Neural cell (in vitro differentiated cells): ENCODE data around the gene SGCB. TPM values are rescaled to one million over a fixed set of nuclear protein-coding genes. Genes with fewer than 3 reads are reported as not detected.
A peak's percentile ranks its signal among the peaks of the same experiment; 100 is the strongest.
"Not testable (repeated sequence)": the region's sequence is repeated elsewhere in the genome, so short reads cannot be mapped to it uniquely, and the experiment has no call there.

ENCODE experiments used
- H2AFZ ChIP-seq: fragments of 200-600, 300-800 bp; sonication (generic), shearing (Covaris generic); 2 replicates; pipeline ENCODE4 v1.6.0; 2014; ENCODE audit warnings: low read depth, mild to moderate bottlenecking, antibody characterized with exemption, low read length, moderate library complexity
- H3F3A ChIP-seq: fragments of 200-600 bp; shearing (Covaris generic); 2 replicates; pipeline ENCODE4 v1.6.1; 2016; ENCODE audit warnings: mild to moderate bottlenecking, moderate library complexity, mixed read lengths, antibody characterized with exemption, low read length; ENCODE audit not compliant: insufficient read depth, poor library complexity, severe bottlenecking
- H3K27ac ChIP-seq: fragments of 200-600, 300-800 bp; sonication (generic), shearing (Covaris generic); 2 replicates; pipeline ENCODE4 v1.5.1; 2014; ENCODE audit warnings: mild to moderate bottlenecking, low read length, moderate library complexity
- H3K27me3 ChIP-seq: fragments of 300-800, 200-600 bp; sonication (generic), shearing (Covaris generic); 2 replicates; pipeline ENCODE4 v1.6.0; 2014; ENCODE audit warnings: mild to moderate bottlenecking, low read depth, low read length, moderate library complexity; ENCODE audit not compliant: insufficient read depth
- H3K36me3 ChIP-seq: fragments of 300-800, 200-600 bp; sonication (generic), shearing (Covaris generic); 2 replicates; pipeline ENCODE4 v1.5.1; 2014; ENCODE audit warnings: mild to moderate bottlenecking, antibody characterized with exemption, low read length, moderate library complexity; ENCODE audit not compliant: insufficient read depth
- H3K4me2 ChIP-seq: fragments of 300-800, 200-600 bp; sonication (generic), shearing (Covaris generic); 2 replicates; pipeline ENCODE4 v1.6.0; 2014; ENCODE audit warnings: mild to moderate bottlenecking, low read length
- H3K4me3 ChIP-seq: fragments of 300-800, 200-600 bp; sonication (generic), shearing (Covaris generic); 2 replicates; pipeline ENCODE4 v1.5.1; 2014; ENCODE audit warnings: mild to moderate bottlenecking, low read length, moderate library complexity
- H3K79me2 ChIP-seq: fragments of 200-600 bp; shearing (Covaris generic); replicated peaks from 2 replicates; pipeline ENCODE4 v1.6.0; 2014; ENCODE audit warnings: mild to moderate bottlenecking, low read length, moderate library complexity; ENCODE audit not compliant: insufficient read depth
- H3K9ac ChIP-seq: fragments of 300-800, 200-600 bp; sonication (generic), shearing (Covaris generic); 2 replicates; pipeline ENCODE4 v1.6.1; 2016; ENCODE audit warnings: mild to moderate bottlenecking, low read length, mixed read lengths
- H3K9me2 ChIP-seq: fragments of 200-600 bp; shearing (Covaris generic); 2 replicates; pipeline ENCODE4 v1.6.1; 2016; ENCODE audit warnings: mild to moderate bottlenecking, low read length, mixed read lengths; ENCODE audit not compliant: insufficient read depth
- H3K9me3 ChIP-seq: fragments of 200-600, 300-800 bp; sonication (generic), shearing (Covaris generic); 2 replicates; pipeline ENCODE4 v1.6.1; 2016; ENCODE audit warnings: mild to moderate bottlenecking, mixed run types, low read length, moderate library complexity, mixed read lengths
- H4K20me1 ChIP-seq: fragments of 200-600 bp; shearing (Covaris generic); 2 replicates; pipeline ENCODE4 v1.6.1; 2016; ENCODE audit warnings: mild to moderate bottlenecking, mixed run types; ENCODE audit not compliant: insufficient read depth
- CTCF ChIP-seq: fragments of 450-650 bp; IDR thresholded peaks from 2 replicates; pipeline ENCODE4 v1.5.1; 2014; ENCODE audit warnings: antibody characterized with exemption, mild to moderate bottlenecking, moderate library complexity; ENCODE audit not compliant: poor library complexity, severe bottlenecking
- EP300 ChIP-seq: fragments of 450-650 bp; conservative IDR thresholded peaks from 2 replicates; pipeline ENCODE4 v1.6.1; 2014; ENCODE audit warnings: antibody characterized with exemption, mild to moderate bottlenecking, moderate library complexity; ENCODE audit not compliant: poor library complexity, severe bottlenecking
- EZH2 ChIP-seq: fragments of 200-600, 300-800 bp; shearing (Covaris generic), sonication (generic); IDR thresholded peaks from 2 replicates; pipeline ENCODE4 v1.6.1; 2014; ENCODE audit warnings: antibody characterized with exemption, low read length, borderline replicate concordance, mild to moderate bottlenecking; ENCODE audit not compliant: insufficient read depth, poor library complexity, severe bottlenecking
- MXI1 ChIP-seq: fragments of 450-650 bp; conservative IDR thresholded peaks from 2 replicates; pipeline ENCODE4 v1.6.1; 2014; ENCODE audit warnings: antibody characterized with exemption, mild to moderate bottlenecking; ENCODE audit not compliant: poor library complexity, severe bottlenecking
- POLR2AphosphoS5 ChIP-seq: IDR thresholded peaks from 2 replicates; pipeline ENCODE4 v1.6.1; 2012
- RAD21 ChIP-seq: fragments of 450-650 bp; conservative IDR thresholded peaks from 2 replicates; pipeline ENCODE4 v1.6.1; 2014; ENCODE audit warnings: antibody characterized with exemption, mild to moderate bottlenecking, moderate library complexity
- REST ChIP-seq: IDR thresholded peaks from 2 replicates; pipeline ENCODE4 v1.6.1; 2012; ENCODE audit warnings: borderline replicate concordance
- SMC3 ChIP-seq: fragments of 450-650 bp; conservative IDR thresholded peaks from 2 replicates; pipeline ENCODE4 v1.6.1; 2014; ENCODE audit warnings: antibody characterized with exemption, mild to moderate bottlenecking, moderate library complexity; ENCODE audit not compliant: poor library complexity
- TAF1 ChIP-seq: IDR thresholded peaks from 2 replicates; pipeline ENCODE4 v1.6.1; 2012; ENCODE audit warnings: low read depth
- polyA minus RNA-seq: library from RNA; depleted of rRNA, polyadenylated mRNA; stranded (reverse); fragments of >200 nt; gene quantifications from 2 replicates; pipeline ENCODE4 v1.2.3, GENCODE V29; 2014
- polyA plus RNA-seq: library from polyadenylated mRNA; depleted of rRNA; stranded (reverse); fragments of >200 nt; gene quantifications from 2 replicates; pipeline ENCODE4 v1.2.3, GENCODE V29; 2014

The SGCB gene
- polyA plus RNA-seq = 20.6 and 24.5 TPM in 2 replicates
- 46.0 and 54.3 TPM in 2 replicates for polyA minus RNA-seq

GRCh38 chr4:52038103-52038912, at the start of gene SGCB:
SGCB (minus strand) TSS chr4:52038299; CDS start chr4:52038259, 40 bp downstream.
- H3K27me3 ChIP-seq = no peaks in the 10 kb centered on the region
- TF ChIP-seq RAD21 = no peak
- no peak for TF ChIP-seq CTCF
- peak; percentile 88 for TF ChIP-seq POLR2AphosphoS5
- TF ChIP-seq TAF1 = peak; percentile 80
- no peak for TF ChIP-seq EZH2
- no peak for TF ChIP-seq MXI1
- TF ChIP-seq REST = peak; percentile 36
- peak; percentile 17 for TF ChIP-seq EP300
- TF ChIP-seq SMC3 = no peak
- H3K9me2 ChIP-seq = no peaks in the 10 kb centered on the region
- H3K9ac ChIP-seq = peak within 1 kb of the TSS; percentile 84
- H3K4me2 ChIP-seq = peak within 1 kb of the TSS; percentile 81
- no peaks in the 10 kb centered on the region for H4K20me1 ChIP-seq
- H3K36me3 ChIP-seq = no peaks in the 10 kb centered on the region
- peak within 1 kb of the TSS; percentile 99 for H2AFZ ChIP-seq
- peaks cover 43% of the 10 kb centered on the region for H3K79me2 ChIP-seq
- no peaks in the 10 kb centered on the region for H3F3A ChIP-seq
- H3K4me3 ChIP-seq = peak within 1 kb of the TSS; percentile 80
- peak within 1 kb of the TSS; percentile 84 for H3K27ac ChIP-seq
- H3K9me3 ChIP-seq = no peaks in the 10 kb centered on the region

- H4K20me1 ChIP-seq, H3K4me3 ChIP-seq, H3K9me3 ChIP-seq, H3F3A ChIP-seq, H3K36me3 ChIP-seq, H3K9ac ChIP-seq, H3K27me3 ChIP-seq, H3K27ac ChIP-seq, H3K4me2 ChIP-seq, H2AFZ ChIP-seq, H3K9me2 ChIP-seq, H3K79me2 ChIP-seq: not testable (repeated sequence)
Observed at GRCh38 chr4:52086425-52086824, 48.3 kb upstream of the SGCB start.
